ENCODE data around the gene SHROOM4. TPM values are rescaled to one million over a fixed set of nuclear protein-coding genes. Genes with fewer than 3 reads are reported as not detected.

The SHROOM4 gene
- total and polyA plus RNA-seq, 5 donors from 2014 or later, result 0.17 TPM; not detected in 4

DNA sequence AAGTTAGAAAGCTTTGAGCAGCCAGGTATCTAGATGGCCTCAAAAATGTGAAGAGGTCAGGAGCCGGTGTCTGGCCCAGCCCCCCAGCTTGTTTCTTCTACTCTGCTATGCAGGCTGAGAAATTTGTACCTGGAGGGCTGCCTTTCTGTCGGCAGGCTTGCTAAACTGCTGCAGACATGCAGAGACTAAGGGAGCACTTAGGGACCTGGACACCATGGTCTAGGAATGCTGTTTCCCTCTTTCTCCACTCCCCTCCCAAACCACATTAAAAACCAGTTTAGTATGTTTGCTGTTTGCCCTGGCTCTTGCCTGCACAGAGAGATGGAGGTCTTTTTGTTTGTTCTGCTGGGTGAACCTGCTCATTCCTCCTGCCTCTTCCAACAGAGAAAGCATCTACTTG, 186.3 kb downstream of the SHROOM4 start:
- H3K4me3 ChIP-seq (ENCODE audit: low read depth, low read length), result no peak overlapping the region
- Mint-ChIP-seq H3K4me3 (no peak overlapping the region), H3K36me3 (no peaks in the 10 kb centered on the region), H3K9me3 (peaks cover 0 to 2% (median 0%) of the 10 kb centered on the region in 7 donors), H3K27ac (no peak overlapping the region), H3K27me3 (no peaks in the 10 kb centered on the region), H3K4me1 (no peaks in the 10 kb centered on the region)
- no peaks in the 10 kb centered on the region for H3K36me3 ChIP-seq (ENCODE audit: control insufficient read depth, insufficient read depth, low read length)
- H3K27ac ChIP-seq (ENCODE audit: insufficient read depth, low read length, poor library complexity, severe bottlenecking), result no peak overlapping the region
- H3K4me1 ChIP-seq (ENCODE audit: control insufficient read depth, insufficient read depth, low read length, poor library complexity, severe bottlenecking), result no peaks in the 10 kb centered on the region
- no peaks in the 10 kb centered on the region for H3K27me3 ChIP-seq (ENCODE audit: control insufficient read depth, insufficient read depth, low read length)
- ATAC-seq (ENCODE audit: low read depth in 2 of 2), result no peak
- H3K9me3 ChIP-seq (ENCODE audit: control insufficient read depth in 2 of 2, low read length in 2 of 2), result no peaks in the 10 kb centered on the region
- no peak for DNase-seq

DNA sequence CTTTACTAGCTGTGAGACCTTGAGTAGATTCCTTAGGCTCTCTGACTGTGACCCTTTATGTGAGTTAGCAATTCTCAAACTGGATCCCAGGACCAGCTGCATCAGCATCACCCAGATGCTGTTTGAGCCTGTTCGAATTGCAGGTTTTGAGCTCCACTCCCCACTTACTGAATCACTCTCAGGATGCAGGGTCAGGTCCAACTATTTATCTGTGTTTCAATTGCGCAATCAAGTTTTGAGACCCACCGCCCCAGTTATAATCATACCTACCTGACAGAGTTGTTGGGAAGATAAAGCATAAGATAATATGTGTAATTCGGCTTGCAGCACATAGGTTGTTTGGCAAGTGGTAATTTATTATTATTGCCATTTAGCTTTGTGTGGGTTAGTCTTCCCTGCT, 187.6 kb downstream of the SHROOM4 start:
- no peak for DNase-seq
- no peak overlapping the region for H3K4me3 Mint-ChIP-seq

DNA sequence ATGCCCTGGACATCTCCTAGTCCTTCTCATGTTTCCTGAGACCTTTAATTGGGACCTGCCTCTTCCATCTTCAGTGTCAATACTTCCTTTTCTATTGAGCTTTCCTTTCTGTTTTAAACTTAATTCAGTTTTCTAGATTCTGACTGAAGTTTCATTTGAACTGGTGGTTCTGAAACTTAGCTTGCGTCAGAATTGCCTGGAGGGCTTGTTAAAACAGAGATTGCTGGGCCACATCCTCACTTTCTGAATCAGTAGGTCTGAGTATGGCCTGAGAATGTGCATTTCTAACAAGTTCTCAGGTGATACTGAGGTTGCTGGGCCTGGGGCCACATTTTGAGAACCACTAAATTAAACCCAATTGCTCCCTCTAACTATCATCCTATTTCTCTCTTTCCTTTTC, 191.2 kb downstream of the SHROOM4 start:
- no peak for DNase-seq
- no peak overlapping the region for H3K27ac ChIP-seq (ENCODE audit: insufficient read depth, low read length, poor library complexity, severe bottlenecking)
- no peaks in the 10 kb centered on the region for H3K9me3 ChIP-seq (ENCODE audit: control insufficient read depth in 2 of 2, low read length in 2 of 2)
- H3K4me1 ChIP-seq (ENCODE audit: control insufficient read depth, insufficient read depth, low read length, poor library complexity, severe bottlenecking), result no peaks in the 10 kb centered on the region
- H3K4me1 Mint-ChIP-seq, result no peaks in the 10 kb centered on the region
- ATAC-seq (ENCODE audit: low read depth in 2 of 2), result no peak
- H3K27me3 Mint-ChIP-seq, result no peaks in the 10 kb centered on the region
- H3K36me3 Mint-ChIP-seq, result no peaks in the 10 kb centered on the region
- H3K27ac Mint-ChIP-seq, result no peak overlapping the region
- no peaks in the 10 kb centered on the region for H3K36me3 ChIP-seq (ENCODE audit: control insufficient read depth, insufficient read depth, low read length)
- peaks cover 0 to 2% (median 0%) of the 10 kb centered on the region in 7 donors for H3K9me3 Mint-ChIP-seq
- H3K4me3 Mint-ChIP-seq, result no peak overlapping the region
- no peak overlapping the region for H3K4me3 ChIP-seq (ENCODE audit: low read depth, low read length)
- H3K27me3 ChIP-seq (ENCODE audit: control insufficient read depth, insufficient read depth, low read length), result no peaks in the 10 kb centered on the region

More for the DNA sequence above, 187.6 kb downstream of the SHROOM4 start:
- no peaks in the 10 kb centered on the region for H3K27me3 Mint-ChIP-seq
- no peaks in the 10 kb centered on the region for H3K36me3 Mint-ChIP-seq
- Histone ChIP-seq H3K9me3 (ENCODE audit: control insufficient read depth in 2 of 2, low read length in 2 of 2) (no peaks in the 10 kb centered on the region), H3K27me3 (ENCODE audit: control insufficient read depth, insufficient read depth, low read length) (no peaks in the 10 kb centered on the region), H3K36me3 (ENCODE audit: control insufficient read depth, insufficient read depth, low read length) (no peaks in the 10 kb centered on the region), H3K4me3 (ENCODE audit: low read depth, low read length) (no peak overlapping the region), H3K27ac (ENCODE audit: insufficient read depth, low read length, poor library complexity, severe bottlenecking) (no peak overlapping the region), H3K4me1 (ENCODE audit: control insufficient read depth, insufficient read depth, low read length, poor library complexity, severe bottlenecking) (no peaks in the 10 kb centered on the region)
- no peaks in the 10 kb centered on the region for H3K4me1 Mint-ChIP-seq
- no peak overlapping the region for H3K27ac Mint-ChIP-seq
- peaks cover 0 to 2% (median 0%) of the 10 kb centered on the region in 7 donors for H3K9me3 Mint-ChIP-seq
- ATAC-seq (ENCODE audit: low read depth in 2 of 2), result no peak

DNA sequence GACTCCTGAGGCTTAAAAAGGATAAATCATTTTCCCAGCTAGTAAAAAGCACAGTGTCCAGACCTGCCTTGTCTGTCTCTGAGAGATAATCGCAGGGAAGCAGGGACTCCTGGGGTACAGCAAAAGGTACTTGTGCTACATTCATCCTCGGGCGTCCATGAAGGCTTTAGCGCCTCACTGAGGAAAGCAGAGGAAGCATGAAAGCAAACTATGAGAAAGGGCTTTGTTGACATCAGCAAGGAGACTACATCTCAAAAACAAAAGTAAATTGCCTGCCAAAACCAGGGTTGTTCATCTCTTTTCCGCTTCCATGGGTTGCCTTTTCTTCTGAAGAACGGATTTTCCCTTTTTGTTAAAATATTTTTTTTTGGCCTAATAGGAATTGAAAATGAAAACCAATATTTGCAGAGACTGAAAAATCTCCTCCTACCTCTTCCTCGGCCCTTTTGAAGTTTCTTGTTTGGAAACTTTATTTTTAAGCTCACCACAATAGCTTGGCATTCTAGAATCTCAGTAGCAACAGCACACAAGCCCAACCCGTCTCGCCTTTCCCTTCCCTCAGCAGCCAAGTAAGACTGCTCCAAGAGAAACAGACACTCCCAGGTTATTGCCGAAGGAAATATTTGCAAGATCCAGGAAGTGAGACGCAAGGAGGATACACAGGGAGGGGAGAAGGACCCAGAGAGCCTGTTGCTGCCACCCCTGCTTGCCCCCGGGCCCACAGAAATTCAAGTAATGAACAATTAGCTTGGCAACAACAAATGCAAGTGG, 195.0 kb downstream of the SHROOM4 start:
- ATAC-seq (ENCODE audit: low read depth in 2 of 2) (no peak), DNase-seq (no peak)
- Mint-ChIP-seq H3K9me3 (no peaks in the 10 kb centered on the region), H3K36me3 (no peaks in the 10 kb centered on the region), H3K4me1 (no peaks in the 10 kb centered on the region), H3K27me3 (no peaks in the 10 kb centered on the region), H3K27ac (no peak overlapping the region), H3K4me3 (no peak overlapping the region)
- Histone ChIP-seq H3K27ac (ENCODE audit: insufficient read depth, low read length, poor library complexity, severe bottlenecking) (no peak overlapping the region), H3K4me1 (ENCODE audit: control insufficient read depth, insufficient read depth, low read length, poor library complexity, severe bottlenecking) (no peaks in the 10 kb centered on the region), H3K36me3 (ENCODE audit: control insufficient read depth, insufficient read depth, low read length) (no peaks in the 10 kb centered on the region), H3K9me3 (ENCODE audit: control insufficient read depth in 2 of 2, low read length in 2 of 2) (no peaks in the 10 kb centered on the region), H3K27me3 (ENCODE audit: control insufficient read depth, insufficient read depth, low read length) (no peaks in the 10 kb centered on the region), H3K4me3 (ENCODE audit: low read depth, low read length) (no peak overlapping the region)

DNA sequence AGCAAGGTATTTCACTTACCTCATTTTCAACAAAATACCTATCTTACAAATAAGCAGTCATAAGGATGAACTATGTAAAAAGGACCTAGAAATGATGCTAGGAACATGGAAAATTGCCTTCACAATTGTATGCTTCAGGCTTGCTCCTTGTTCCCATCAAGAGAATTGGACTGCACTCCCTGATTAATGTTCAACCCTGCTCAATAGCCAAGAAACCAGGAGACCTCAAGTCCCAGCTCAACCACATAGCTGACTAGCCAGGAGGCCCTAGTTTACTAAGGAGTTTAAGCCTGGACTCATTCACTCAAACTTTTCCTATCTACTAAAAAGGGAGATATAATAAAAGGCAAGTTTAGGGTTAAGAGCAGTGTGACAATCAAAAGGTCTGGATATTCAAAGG, 196.8 kb downstream of the SHROOM4 start:
- ATAC-seq (ENCODE audit: low read depth in 2 of 2), result no peak
- Mint-ChIP-seq H3K9me3 (no peaks in the 10 kb centered on the region), H3K36me3 (no peaks in the 10 kb centered on the region)

DNA sequence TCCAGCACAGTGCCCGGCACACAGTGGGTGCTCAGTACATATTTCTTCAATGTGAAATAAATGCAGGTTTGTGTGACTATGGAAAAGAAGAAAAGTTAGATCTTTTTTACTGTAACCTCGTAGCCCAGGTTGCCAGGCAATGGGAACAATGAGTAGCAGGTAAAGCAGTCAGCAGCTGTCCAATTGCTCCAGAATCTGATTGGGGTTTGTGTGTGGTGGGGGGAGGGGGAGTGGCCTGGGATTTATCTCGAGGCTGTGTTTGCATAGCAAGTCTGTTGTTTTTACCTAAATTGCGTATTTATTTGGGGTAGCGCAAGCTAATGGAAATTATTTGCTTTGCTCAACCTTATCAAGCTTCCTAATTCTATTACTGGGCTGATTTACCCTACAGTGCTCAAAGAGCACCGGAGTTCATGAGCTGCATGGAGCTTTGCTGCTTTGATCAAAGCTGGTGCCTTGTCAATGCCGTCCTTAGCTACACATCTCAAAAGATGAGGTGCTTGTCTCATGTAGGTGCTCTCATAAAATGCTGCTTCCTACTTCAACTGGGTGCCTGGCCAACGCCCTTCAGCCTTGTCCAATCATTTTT, 198.3 kb downstream of the SHROOM4 start:
- H3K27ac Mint-ChIP-seq, result no peak overlapping the region
- Histone ChIP-seq H3K27me3 (ENCODE audit: control insufficient read depth, insufficient read depth, low read length) (peaks cover 2% of the 10 kb centered on the region), H3K36me3 (ENCODE audit: control insufficient read depth, insufficient read depth, low read length) (no peaks in the 10 kb centered on the region), H3K4me3 (ENCODE audit: low read depth, low read length) (no peak overlapping the region), H3K27ac (ENCODE audit: insufficient read depth, low read length, poor library complexity, severe bottlenecking) (no peak overlapping the region), H3K9me3 (ENCODE audit: control insufficient read depth in 2 of 2, low read length in 2 of 2) (no peaks in the 10 kb centered on the region), H3K4me1 (ENCODE audit: control insufficient read depth, insufficient read depth, low read length, poor library complexity, severe bottlenecking) (no peaks in the 10 kb centered on the region)
- H3K4me1 Mint-ChIP-seq, result no peaks in the 10 kb centered on the region
- H3K36me3 Mint-ChIP-seq, result no peaks in the 10 kb centered on the region
- H3K9me3 Mint-ChIP-seq, result no peaks in the 10 kb centered on the region
- ATAC-seq (ENCODE audit: low read depth in 2 of 2) (no peak), DNase-seq (no peak)
- no peaks in the 10 kb centered on the region for H3K27me3 Mint-ChIP-seq
- H3K4me3 Mint-ChIP-seq, result no peak overlapping the region

More for the DNA sequence above, 196.8 kb downstream of the SHROOM4 start:
- Histone ChIP-seq H3K36me3 (ENCODE audit: control insufficient read depth, insufficient read depth, low read length) (no peaks in the 10 kb centered on the region), H3K27ac (ENCODE audit: insufficient read depth, low read length, poor library complexity, severe bottlenecking) (no peak overlapping the region), H3K27me3 (ENCODE audit: control insufficient read depth, insufficient read depth, low read length) (peaks cover 2% of the 10 kb centered on the region), H3K4me3 (ENCODE audit: low read depth, low read length) (no peak overlapping the region), H3K9me3 (ENCODE audit: control insufficient read depth in 2 of 2, low read length in 2 of 2) (no peaks in the 10 kb centered on the region), H3K4me1 (ENCODE audit: control insufficient read depth, insufficient read depth, low read length, poor library complexity, severe bottlenecking) (no peaks in the 10 kb centered on the region)
- Mint-ChIP-seq H3K27me3 (no peaks in the 10 kb centered on the region), H3K27ac (no peak overlapping the region), H3K4me1 (no peaks in the 10 kb centered on the region), H3K4me3 (no peak overlapping the region)
- no peak for DNase-seq

DNA sequence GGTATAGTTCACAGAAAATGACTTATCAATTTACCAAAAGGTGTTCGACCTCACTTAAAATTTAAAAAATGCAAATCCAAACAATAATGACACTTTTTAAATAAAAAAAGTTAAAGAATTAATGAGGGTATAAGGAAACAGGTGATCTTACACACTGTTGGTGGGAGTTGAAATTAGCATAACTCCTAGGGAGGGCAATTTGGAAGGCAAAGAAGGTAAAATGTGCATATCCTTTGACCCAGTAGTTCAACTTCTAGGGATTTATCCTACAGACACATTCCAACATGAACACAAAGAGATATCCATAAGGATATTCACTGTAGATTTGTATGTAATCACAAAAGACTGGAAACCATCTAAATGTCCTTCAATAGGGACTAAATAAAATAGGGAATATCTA, 199.5 kb downstream of the SHROOM4 start:
- no peaks in the 10 kb centered on the region for H3K9me3 ChIP-seq (ENCODE audit: control insufficient read depth in 2 of 2, low read length in 2 of 2)
- H3K9me3 Mint-ChIP-seq, result no peaks in the 10 kb centered on the region
- no peak overlapping the region for H3K4me3 Mint-ChIP-seq

DNA sequence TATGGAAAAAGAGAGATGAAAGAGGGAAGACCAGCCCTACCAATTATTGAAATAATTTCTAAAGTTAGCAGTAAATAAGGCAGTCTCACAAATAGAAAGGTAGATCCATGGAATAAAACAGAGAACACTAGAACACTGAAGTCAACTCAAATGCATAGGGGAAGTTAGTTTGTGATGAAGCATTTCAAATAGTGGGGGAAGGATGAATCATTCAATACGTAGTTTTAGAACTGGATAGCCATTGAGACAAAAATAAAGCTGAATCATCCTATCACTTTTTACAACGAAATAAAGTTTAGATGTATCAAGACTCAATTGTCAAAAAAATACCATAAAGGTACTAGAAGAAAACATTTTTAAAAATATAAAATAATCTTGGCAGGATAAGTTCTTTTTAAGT, 200.1 kb downstream of the SHROOM4 start:
- Mint-ChIP-seq H3K4me1 (no peaks in the 10 kb centered on the region), H3K36me3 (no peaks in the 10 kb centered on the region), H3K4me3 (no peak overlapping the region), H3K27ac (no peak overlapping the region), H3K9me3 (no peaks in the 10 kb centered on the region), H3K27me3 (no peaks in the 10 kb centered on the region)
- DNase-seq, result no peak
- ATAC-seq (ENCODE audit: low read depth in 2 of 2), result no peak
- Histone ChIP-seq H3K36me3 (ENCODE audit: control insufficient read depth, insufficient read depth, low read length) (no peaks in the 10 kb centered on the region), H3K4me1 (ENCODE audit: control insufficient read depth, insufficient read depth, low read length, poor library complexity, severe bottlenecking) (no peaks in the 10 kb centered on the region), H3K9me3 (ENCODE audit: control insufficient read depth in 2 of 2, low read length in 2 of 2) (no peaks in the 10 kb centered on the region), H3K27ac (ENCODE audit: insufficient read depth, low read length, poor library complexity, severe bottlenecking) (no peak overlapping the region), H3K4me3 (ENCODE audit: low read depth, low read length) (no peak overlapping the region), H3K27me3 (ENCODE audit: control insufficient read depth, insufficient read depth, low read length) (peaks cover 2% of the 10 kb centered on the region)

More for the DNA sequence above, 199.5 kb downstream of the SHROOM4 start:
- Histone ChIP-seq H3K4me3 (ENCODE audit: low read depth, low read length) (no peak overlapping the region), H3K27me3 (ENCODE audit: control insufficient read depth, insufficient read depth, low read length) (peaks cover 2% of the 10 kb centered on the region), H3K4me1 (ENCODE audit: control insufficient read depth, insufficient read depth, low read length, poor library complexity, severe bottlenecking) (no peaks in the 10 kb centered on the region), H3K36me3 (ENCODE audit: control insufficient read depth, insufficient read depth, low read length) (no peaks in the 10 kb centered on the region), H3K27ac (ENCODE audit: insufficient read depth, low read length, poor library complexity, severe bottlenecking) (no peak overlapping the region)
- no peak for ATAC-seq (ENCODE audit: low read depth in 2 of 2)
- DNase-seq, result no peak
- H3K27me3 Mint-ChIP-seq, result no peaks in the 10 kb centered on the region
- no peaks in the 10 kb centered on the region for H3K4me1 Mint-ChIP-seq
- H3K27ac Mint-ChIP-seq, result no peak overlapping the region
- no peaks in the 10 kb centered on the region for H3K36me3 Mint-ChIP-seq

All from CD4-positive, CD25-positive, alpha-beta regulatory T cell (primary cell).